ENCODE data around the gene USP4. TPM values are rescaled to one million over a fixed set of nuclear protein-coding genes. Genes with fewer than 3 reads are reported as not detected.

USP4 gene
- total and polyA plus RNA-seq, 2 of the 8 experiments (the other 6 are each of a cell fraction or from before 2014, with no cell fraction given) = 16.0 to 27.8 TPM

- H4K91ac ChIP-seq (replicated peaks; ENCODE audit: insufficient read length, low read length) = no peak overlapping the region
- H3K56ac ChIP-seq (replicated peaks; ENCODE audit: insufficient read length, low read depth, low read length) = no peak overlapping the region
- no peak overlapping the region for H3K18ac ChIP-seq (ENCODE audit: extremely low read depth, low read length)
- no peak overlapping the region for H2AFZ ChIP-seq (ENCODE audit: low read length)
- WGBS, 2 experiments (ENCODE audit: extremely low coverage in 1 of 2, insufficient coverage in 1 of 2, insufficient read length in 1 of 2, insufficient replicate concordance in 2 of 2, low coverage in 1 of 2, low lambda C conversion rate in 2 of 2, missing lambda C conversion rate in 1 of 2) = 91% methylated on average over 3 of the region's 3 CpGs; no CpG with 5 or more reads in 1 of the 2 experiments
- no peaks in the 10 kb centered on the region for H3K4me1 ChIP-seq (replicated peaks in 1 of 4; ENCODE audit: control insufficient read depth in 3 of 4, insufficient read depth in 4 of 4, low read length in 3 of 4)
- DNase-seq (ENCODE audit: low read depth in 1 of 2, low spot score in 2 of 2) (no peak), FAIRE-seq (no peak)
- H4K5ac ChIP-seq (ENCODE audit: insufficient read length, low read depth, low read length) = no peak overlapping the region
- no peak overlapping the region for H3K27ac ChIP-seq (ENCODE audit: low read depth, low read length)
- no peak overlapping the region for H2BK5ac ChIP-seq (ENCODE audit: low read depth, low read length)
- no peaks in the 10 kb centered on the region for H3K9me3 ChIP-seq (ENCODE audit: insufficient read depth in 2 of 2, low read depth in 1 of 2, low read length in 1 of 2)
- no peaks in the 10 kb centered on the region for H3K79me1 ChIP-seq (ENCODE audit: low read depth, low read length)
- H2BK20ac ChIP-seq (ENCODE audit: low read length) = no peak overlapping the region
- H3K23me2 ChIP-seq (ENCODE audit: low read depth, low read length) = no peaks in the 10 kb centered on the region
- no peak overlapping the region for H2BK15ac ChIP-seq (ENCODE audit: low read length)
- H3K14ac ChIP-seq (ENCODE audit: insufficient read length) = no peak overlapping the region
- ChIA-PET CTCF (ENCODE audit: partially characterized antibody) (interaction anchor here (1.1 kb wide), 3 partner anchors 9 to 141 kb away, joined by 3 read pairs; no protein-coding TSS in a partner anchor), POLR2A (ENCODE audit: partially characterized antibody) (no interaction called here)
- H2BK120ac ChIP-seq (replicated peaks; ENCODE audit: low read depth, low read length) = no peak overlapping the region
- no peak overlapping the region for H3K23ac ChIP-seq (ENCODE audit: insufficient read length)
- no peak overlapping the region for H3K4me3 ChIP-seq (ENCODE audit: extremely low read depth in 1 of 4, insufficient read depth in 2 of 4, low read depth in 3 of 4, low read length in 4 of 4)
- peaks cover 2 to 8% (median 3%) of the 10 kb centered on the region in 4 experiments; a peak in 5 of 8 replicates for H3K36me3 ChIP-seq (ENCODE audit: control insufficient read depth in 2 of 4, insufficient read depth in 4 of 4, low read length in 3 of 4)
- H3K9ac ChIP-seq (replicated peaks in 1 of 4; ENCODE audit: extremely low read depth in 1 of 4, low read depth in 3 of 4, low read length in 3 of 4) = no peak overlapping the region
- no peak overlapping the region for H3K4ac ChIP-seq (replicated peaks; ENCODE audit: insufficient read length, low read depth, low read length)
- H3K27me3 ChIP-seq (replicated peaks in 1 of 4; ENCODE audit: control insufficient read depth in 3 of 4, extremely low read depth in 1 of 4, insufficient read depth in 3 of 4, low read length in 3 of 4) = no peaks in the 10 kb centered on the region
- H2BK12ac ChIP-seq (ENCODE audit: low read depth, low read length) = no peak overlapping the region
- no peak overlapping the region for H2AK5ac ChIP-seq (ENCODE audit: low read depth, low read length)
- H3K79me2 ChIP-seq (ENCODE audit: control insufficient read depth in 1 of 2, insufficient read depth in 2 of 2, low read length in 2 of 2) = no peaks in the 10 kb centered on the region
- no peaks in the 10 kb centered on the region for H4K20me1 ChIP-seq (replicated peaks in 1 of 2; ENCODE audit: control insufficient read depth in 1 of 2, insufficient read depth in 2 of 2, low read length in 2 of 2)
- no peak overlapping the region for H3K4me2 ChIP-seq (ENCODE audit: insufficient read depth in 1 of 2, low read depth in 2 of 2, low read length in 2 of 2)
- H4K8ac ChIP-seq (ENCODE audit: extremely low read depth, insufficient read depth, low read length) = no peak overlapping the region
- TF ChIP-seq TAF7 (optimal IDR thresholded peaks at IDR 0.05; ENCODE audit: borderline replicate concordance, low read depth, low read length) = no peak
These were observed 28.6 kb downstream of the USP4 start for GRCh38 chr3:49311283-49311682.
